Activated naive CD8-positive, alpha-beta T cell (primary cell): Measurements from ENCODE around the gene ITPKB.

Experiments
- H3K27ac Mint-ChIP-seq: one replicate; pipeline ENCODE4 v1.8.0; 2021; ENCODE audit warnings: mixed read lengths
- H3K27me3 Mint-ChIP-seq: one replicate; pipeline ENCODE4 v1.8.0; 2021; ENCODE audit warnings: mixed read lengths
- H3K36me3 Mint-ChIP-seq: one replicate; pipeline ENCODE4 v1.8.0; 2021; ENCODE audit warnings: mixed read lengths
- H3K4me1 Mint-ChIP-seq: one replicate; pipeline ENCODE4 v1.8.0; 2021; ENCODE audit warnings: low read depth, mixed read lengths
- H3K4me3 Mint-ChIP-seq: one replicate; pipeline ENCODE4 v1.8.0; 2021; ENCODE audit warnings: mild to moderate bottlenecking, mixed read lengths
- H3K9me3 Mint-ChIP-seq: one replicate; pipeline ENCODE4 v1.8.0; 2021; ENCODE audit warnings: low read depth, mixed read lengths

The ITPKB gene

DNA sequence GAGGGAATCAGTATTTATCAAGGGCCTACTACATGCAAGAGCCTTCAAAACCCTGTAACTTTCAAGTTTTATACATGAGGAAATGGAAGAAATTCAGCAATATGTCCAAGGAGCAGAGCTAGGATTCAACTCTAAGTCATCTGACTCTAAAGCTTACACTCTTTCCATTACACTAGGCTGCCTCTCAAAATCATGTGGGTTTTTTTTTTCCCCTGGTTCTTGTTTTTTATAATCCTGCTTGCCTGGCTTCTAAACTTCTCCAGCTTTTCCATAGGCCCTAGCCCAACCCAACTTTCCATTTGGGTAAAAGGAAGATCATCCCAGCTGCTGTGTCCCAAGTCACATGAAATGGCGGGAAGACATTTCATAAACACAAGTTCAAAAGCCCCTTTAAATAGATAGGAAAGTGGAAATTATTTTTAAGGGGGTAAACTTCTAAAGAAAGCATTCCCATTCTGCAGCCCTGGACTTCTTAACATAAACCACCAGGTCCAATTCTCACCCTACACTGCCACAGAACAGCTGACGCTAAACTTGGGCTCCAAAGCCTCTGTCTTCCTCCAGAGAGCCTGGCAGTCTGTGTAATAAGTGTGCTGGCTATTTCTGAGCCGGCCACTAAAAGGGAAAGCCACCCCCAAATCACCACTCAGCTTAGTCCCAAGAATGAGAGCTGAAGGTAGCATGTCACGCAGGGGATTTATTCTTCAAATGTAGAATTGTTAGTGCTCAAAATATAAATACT is 46.9 kb downstream of the ITPKB start:
- peaks cover 5% of the 10 kb centered on the region for H3K36me3 Mint-ChIP-seq
- no peaks in the 10 kb centered on the region for H3K27me3 Mint-ChIP-seq
- H3K27ac Mint-ChIP-seq = peak overlapping the region; percentile 99
- H3K4me3 Mint-ChIP-seq = peak overlapping the region; percentile 75
- H3K9me3 Mint-ChIP-seq = no peaks in the 10 kb centered on the region
- H3K4me1 Mint-ChIP-seq = peaks cover 96% of the 10 kb centered on the region

DNA sequence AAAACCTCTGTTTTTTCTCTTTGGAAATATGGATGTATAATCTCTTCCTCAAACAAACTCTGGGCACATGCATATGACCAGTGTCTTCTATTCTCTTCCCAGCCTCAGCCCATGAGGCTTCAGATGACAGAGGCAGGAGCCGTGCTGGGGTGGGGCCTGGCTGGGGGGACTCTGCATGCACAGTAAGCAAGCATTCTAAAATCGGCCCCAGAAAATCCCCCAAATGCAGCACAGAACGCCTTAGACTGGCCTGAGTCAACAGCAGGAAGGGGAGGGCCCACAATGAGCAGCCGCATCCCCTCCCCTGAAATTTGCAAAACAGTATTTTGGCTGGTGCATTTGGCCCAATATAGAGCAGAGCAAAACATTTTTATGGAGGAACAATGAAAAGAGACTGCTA is 47.8 kb downstream of the ITPKB start:
- H3K36me3 Mint-ChIP-seq = peaks cover 5% of the 10 kb centered on the region
- H3K27me3 Mint-ChIP-seq = no peaks in the 10 kb centered on the region
- peak overlapping the region; percentile 99 for H3K27ac Mint-ChIP-seq
- H3K9me3 Mint-ChIP-seq = no peaks in the 10 kb centered on the region
- peaks cover 96% of the 10 kb centered on the region for H3K4me1 Mint-ChIP-seq
- peak overlapping the region; percentile 75 for H3K4me3 Mint-ChIP-seq

DNA sequence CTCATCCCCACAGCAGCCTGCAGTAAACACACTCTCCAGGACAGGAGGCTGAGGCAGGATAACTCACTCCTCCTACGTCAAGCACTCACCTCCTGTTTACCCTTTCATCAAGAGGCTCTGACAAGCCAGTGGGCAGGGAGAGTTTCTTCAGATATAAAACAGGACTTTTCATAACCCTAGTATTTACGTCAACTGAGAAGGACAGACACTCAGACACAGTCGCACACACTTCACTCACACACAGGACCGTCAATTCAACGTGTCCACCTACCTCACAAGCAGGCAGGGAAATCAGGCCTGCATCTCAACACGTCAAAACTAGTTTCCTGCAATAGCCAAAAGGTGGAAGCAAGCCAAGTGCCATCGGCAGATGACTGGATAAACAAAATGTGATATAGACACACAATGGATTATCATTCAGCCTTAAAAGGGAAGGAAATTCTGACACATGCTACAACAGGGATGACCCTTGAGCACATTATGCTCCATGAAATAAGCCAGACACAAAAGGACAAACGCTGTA is 48.6 kb downstream of the ITPKB start:
- Mint-ChIP-seq H3K4me3 (peak overlapping the region; percentile 75), H3K36me3 (peaks cover 5% of the 10 kb centered on the region), H3K27me3 (no peaks in the 10 kb centered on the region), H3K27ac (peak overlapping the region; percentile 99), H3K9me3 (no peaks in the 10 kb centered on the region), H3K4me1 (peaks cover 96% of the 10 kb centered on the region)

DNA sequence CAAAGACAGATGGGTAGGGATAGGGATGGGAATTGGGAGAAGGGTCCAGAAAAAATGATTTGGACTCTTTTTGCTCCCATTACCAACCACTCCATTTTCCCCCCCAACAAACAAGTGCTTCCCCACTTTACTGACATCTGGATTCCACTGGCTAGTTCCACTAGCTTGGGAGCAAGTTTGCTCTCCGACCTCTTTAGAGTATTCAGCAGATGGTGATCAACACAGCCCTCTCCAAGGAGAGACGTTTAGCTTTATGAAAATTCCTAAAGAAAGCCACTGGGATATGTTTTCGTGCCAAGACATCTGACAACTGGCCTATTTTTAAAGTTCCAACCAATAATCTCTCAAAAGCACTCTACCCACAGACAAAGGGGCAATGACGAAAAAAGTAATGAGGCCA is 50.3 kb downstream of the ITPKB start:
- peaks cover 11% of the 10 kb centered on the region for H3K36me3 Mint-ChIP-seq

DNA sequence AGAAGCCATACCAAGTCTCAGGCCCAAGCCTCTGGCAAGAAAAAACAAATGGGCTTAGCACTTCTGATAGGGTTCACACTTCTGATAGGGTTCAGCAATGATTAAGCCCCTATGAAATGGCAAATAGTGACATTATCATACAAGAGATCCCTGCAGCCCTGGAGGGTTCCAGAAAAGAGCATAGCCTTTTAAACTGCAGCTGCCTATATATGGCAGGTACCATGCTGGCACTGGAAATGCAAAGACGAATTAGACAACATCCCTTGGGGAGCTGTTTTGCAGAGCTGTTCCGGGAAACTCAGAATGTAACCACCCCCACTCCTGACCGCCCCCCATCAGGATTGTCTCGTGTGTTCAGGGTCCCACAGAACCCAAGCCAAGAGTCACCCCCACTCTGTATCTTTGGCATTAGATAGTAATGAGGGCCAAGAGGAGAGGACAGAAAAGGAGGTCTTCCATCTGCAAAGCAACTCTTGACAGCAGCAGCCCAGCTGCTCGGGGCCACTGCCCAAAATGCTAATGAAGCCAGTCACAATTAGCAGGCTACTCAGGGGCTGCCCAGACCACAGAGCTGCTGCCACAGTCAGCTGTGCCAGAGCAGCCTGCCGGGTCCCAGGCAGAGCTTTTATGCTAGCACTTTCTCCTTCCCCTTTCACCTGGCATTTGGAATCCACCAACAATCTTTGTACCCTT is 50.9 kb downstream of the ITPKB start:
- peak overlapping the region; percentile 99 for H3K27ac Mint-ChIP-seq
- H3K4me1 Mint-ChIP-seq = peaks cover 100% of the 10 kb centered on the region
- H3K36me3 Mint-ChIP-seq = peaks cover 12% of the 10 kb centered on the region
- H3K4me3 Mint-ChIP-seq = peak overlapping the region; percentile 68
- no peaks in the 10 kb centered on the region for H3K9me3 Mint-ChIP-seq
- no peaks in the 10 kb centered on the region for H3K27me3 Mint-ChIP-seq

More for the DNA sequence above, 50.3 kb downstream of the ITPKB start:
- Mint-ChIP-seq H3K27ac (peak overlapping the region; percentile 99), H3K4me3 (peak overlapping the region; percentile 68), H3K4me1 (peaks cover 100% of the 10 kb centered on the region), H3K27me3 (no peaks in the 10 kb centered on the region), H3K9me3 (no peaks in the 10 kb centered on the region)

DNA sequence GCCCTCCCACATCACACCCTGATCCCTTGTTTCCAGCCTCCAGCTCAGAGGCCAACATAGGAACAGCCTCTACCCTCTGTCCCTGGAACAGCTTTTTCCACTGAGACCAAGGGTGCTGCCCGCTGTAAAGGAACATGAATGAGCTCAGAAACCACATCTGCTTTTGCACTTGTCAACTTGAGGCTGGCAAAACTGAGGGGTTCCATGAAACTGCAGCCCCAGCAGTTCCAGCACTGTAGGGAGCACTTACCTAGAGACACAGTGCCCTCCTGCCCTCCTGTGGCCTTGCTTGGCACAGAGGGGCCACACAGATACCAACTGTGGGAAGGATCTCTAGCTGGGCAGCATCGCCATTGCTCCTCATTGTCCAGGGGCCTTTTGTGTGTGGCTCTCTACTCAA is 51.7 kb downstream of the ITPKB start:
- Mint-ChIP-seq H3K4me1 (peaks cover 100% of the 10 kb centered on the region), H3K27me3 (no peaks in the 10 kb centered on the region), H3K36me3 (peaks cover 12% of the 10 kb centered on the region), H3K27ac (peak overlapping the region; percentile 99), H3K9me3 (no peaks in the 10 kb centered on the region), H3K4me3 (peak overlapping the region; percentile 64)

DNA sequence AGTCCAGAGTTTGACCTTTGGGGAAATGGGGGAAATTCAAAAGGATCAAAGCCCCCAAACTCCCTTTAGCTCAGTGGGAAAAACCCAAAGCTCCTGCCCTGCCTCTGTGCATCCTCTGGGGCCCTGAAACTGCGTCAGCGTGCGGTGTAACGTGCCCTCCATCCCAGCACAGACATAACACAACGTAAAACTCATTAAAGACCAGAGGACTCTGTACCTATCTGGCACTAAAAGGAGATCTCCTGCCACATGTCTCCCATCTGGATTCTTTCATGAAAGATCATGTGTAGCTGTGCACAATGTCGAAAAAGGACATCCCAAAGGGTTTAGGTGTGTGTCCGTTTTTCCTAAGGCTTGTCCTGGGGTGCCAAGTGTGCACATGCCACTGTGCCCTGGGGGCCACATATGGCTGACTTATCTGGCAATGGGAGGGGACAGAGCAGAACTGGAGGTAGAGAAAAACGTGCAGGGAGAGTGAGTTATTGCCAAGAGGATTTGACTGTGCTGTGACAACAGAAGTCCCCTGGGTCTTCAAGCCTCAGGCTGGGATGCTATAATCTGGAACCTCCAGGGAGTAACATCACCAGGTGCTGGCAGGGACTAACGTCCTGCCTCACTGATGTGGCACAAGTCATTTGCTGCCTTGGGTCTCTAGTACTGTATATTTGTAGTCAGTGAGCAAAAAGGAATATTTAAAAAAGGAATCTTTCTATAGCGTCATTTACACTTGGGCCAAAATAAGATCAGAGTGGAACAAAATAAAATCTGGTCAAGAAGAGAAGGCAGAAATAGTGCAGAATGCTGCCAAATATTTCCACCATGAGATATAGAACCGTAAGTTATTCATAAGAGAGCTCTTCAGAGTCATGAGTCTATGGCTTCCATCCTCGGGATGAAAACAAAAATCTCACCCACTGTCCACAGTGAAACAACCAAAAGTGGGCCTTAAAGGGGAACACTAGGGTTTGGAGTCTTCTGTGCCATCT is 52.3 kb downstream of the ITPKB start:
- peak overlapping the region; percentile 64 for H3K4me3 Mint-ChIP-seq
- H3K4me1 Mint-ChIP-seq = peaks cover 100% of the 10 kb centered on the region
- H3K27ac Mint-ChIP-seq = peak overlapping the region; percentile 99
- no peaks in the 10 kb centered on the region for H3K9me3 Mint-ChIP-seq
- H3K36me3 Mint-ChIP-seq = peaks cover 12% of the 10 kb centered on the region
- no peaks in the 10 kb centered on the region for H3K27me3 Mint-ChIP-seq

DNA sequence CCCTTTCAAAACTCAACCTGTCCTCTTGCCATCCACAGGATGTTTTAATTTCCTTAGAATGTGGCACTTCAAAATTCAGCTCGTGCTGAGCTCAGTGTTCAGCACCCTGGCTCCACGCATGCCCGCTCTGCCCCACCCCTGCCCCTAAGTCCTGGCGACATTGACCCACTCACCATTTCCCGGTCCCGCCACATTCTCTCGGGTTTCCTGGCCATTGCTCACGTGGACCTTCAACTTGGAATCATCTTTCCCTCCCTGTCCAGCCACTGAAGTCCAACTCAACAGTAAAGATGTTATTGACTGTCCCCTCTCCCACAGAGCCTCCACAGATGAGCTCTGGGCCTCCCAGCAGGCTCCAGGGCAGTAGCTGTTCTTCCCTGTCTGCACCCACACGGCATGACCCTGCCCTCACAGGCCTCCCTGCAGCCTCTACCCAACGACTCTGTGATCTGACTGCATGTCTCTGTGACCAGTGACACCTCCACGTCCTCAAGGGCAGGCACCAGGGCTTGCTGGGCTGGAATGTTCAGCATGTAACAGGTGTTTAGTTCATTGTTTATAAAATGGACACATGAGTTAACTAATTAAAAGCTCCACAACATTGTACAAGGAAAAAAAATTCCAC is 53.8 kb downstream of the ITPKB start:
- Mint-ChIP-seq H3K27me3 (no peaks in the 10 kb centered on the region), H3K4me1 (peaks cover 99% of the 10 kb centered on the region), H3K4me3 (peak overlapping the region; percentile 38), H3K9me3 (no peaks in the 10 kb centered on the region), H3K27ac (peak overlapping the region; percentile 99), H3K36me3 (peaks cover 12% of the 10 kb centered on the region)

DNA sequence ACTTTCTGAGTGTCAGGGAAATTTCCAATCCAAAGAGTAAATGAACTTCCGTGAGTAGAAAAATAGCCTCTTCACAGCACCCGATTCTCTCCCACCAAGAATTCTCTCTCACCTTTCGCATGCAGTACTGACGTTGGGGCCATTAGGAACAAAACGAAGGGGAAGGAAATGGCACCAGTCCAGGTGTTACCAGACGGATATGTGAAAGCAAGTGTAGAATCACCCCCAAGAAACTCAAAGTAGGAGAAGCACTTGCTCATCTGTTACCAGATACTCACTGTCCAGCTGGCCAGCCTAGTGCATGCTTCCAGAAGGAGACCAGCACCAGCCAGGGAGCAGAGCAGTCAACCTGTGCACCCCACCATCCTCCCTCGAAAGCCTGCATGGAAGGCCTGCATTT is 55.1 kb downstream of the ITPKB start:
- H3K4me3 Mint-ChIP-seq = peak overlapping the region; percentile 76

DNA sequence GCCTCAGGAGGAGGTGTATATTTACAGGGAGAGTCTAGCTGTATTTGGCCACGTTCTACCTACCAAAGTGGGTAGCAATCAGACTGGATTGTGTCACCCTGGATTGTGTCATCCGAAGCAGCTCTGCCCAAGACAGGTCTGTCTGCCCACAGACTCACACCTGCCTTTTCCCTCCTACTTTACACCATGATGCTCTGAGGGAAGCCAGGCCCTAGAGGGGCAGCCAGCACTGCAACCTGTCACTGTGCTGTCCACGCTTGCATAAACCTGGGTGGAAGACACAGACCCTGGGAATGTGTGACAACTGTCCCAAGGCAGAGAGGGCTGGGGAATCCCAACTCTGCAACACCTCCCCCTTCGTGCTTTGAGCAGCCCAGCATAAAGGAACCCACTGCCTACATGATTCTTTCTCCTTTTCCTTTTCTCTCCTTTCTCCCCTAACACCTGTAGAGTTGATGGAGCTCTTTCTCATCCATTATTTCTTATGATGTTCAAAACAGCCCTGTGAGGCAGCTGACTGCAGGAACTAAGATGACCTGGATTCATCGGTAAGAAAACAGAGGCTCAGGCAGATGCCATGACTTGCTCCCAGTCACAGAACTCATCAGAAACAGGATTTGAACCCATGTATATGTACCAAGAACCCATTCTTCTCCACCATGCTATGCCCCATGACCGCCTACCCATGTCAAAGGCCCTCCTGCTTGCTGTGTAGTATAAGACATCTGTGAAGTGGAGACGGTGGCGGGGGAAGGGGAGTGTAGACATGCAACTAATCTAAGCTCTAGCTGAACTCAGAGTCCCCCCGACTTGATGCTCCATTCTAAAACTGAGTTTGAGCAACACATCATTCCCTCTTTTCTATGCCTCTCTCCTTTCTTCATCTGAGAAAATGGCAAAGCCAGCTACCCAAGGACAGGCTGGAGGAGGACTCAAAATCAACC is 55.9 kb downstream of the ITPKB start:
- H3K27ac Mint-ChIP-seq = peak overlapping the region; percentile 99

More for the DNA sequence above, 55.1 kb downstream of the ITPKB start:
- Mint-ChIP-seq H3K27ac (peak overlapping the region; percentile 99), H3K36me3 (peaks cover 10% of the 10 kb centered on the region), H3K9me3 (no peaks in the 10 kb centered on the region), H3K27me3 (no peaks in the 10 kb centered on the region), H3K4me1 (peaks cover 99% of the 10 kb centered on the region)

DNA sequence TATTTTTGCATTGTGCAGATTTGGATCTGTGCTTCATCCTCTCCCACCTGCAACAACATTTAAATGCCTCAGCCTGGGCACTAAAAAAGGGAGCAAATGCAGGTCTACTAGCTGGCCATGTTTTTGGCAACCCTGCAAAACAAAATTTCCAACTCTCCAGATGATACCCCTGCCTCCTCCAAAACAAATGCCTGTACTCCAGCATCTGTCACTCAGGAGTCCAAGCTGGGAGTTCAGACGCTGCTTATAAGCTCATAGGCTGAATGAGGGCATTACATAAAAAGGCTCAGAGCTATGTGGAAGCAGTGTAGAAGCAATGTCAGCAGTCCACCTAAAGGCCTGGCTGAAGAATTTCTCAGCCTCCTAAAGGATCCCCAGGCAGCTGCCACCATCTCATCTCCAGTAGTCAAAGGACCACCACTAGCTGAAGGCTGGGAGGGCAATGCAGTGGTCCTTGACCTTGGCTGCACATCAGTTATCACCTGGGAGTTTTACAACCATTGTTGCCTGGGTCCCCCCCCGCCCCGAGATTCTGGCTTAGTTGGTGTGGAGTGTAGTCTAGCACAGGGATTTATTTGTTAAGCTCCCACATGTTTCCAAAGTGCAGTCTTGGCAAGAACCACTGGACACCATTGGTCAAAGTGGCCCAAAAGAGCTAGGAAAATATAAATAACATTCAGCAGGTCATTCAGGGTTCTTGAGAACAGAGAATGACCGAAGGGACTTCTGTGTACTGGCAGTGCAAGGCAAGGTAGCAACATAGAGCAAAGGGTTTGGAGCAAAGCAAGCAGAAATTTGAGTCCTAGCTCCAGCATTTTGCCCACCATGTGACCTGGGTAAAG is 57.2 kb downstream of the ITPKB start:
- Mint-ChIP-seq H3K36me3 (peaks cover 10% of the 10 kb centered on the region), H3K4me1 (peaks cover 99% of the 10 kb centered on the region), H3K4me3 (no peak overlapping the region), H3K27ac (peak overlapping the region; percentile 99), H3K27me3 (no peaks in the 10 kb centered on the region), H3K9me3 (no peaks in the 10 kb centered on the region)

More for the DNA sequence above, 55.9 kb downstream of the ITPKB start:
- H3K27me3 Mint-ChIP-seq = no peaks in the 10 kb centered on the region
- peaks cover 99% of the 10 kb centered on the region for H3K4me1 Mint-ChIP-seq
- H3K9me3 Mint-ChIP-seq = no peaks in the 10 kb centered on the region
- H3K36me3 Mint-ChIP-seq = peaks cover 10% of the 10 kb centered on the region
- peak overlapping the region; percentile 76 for H3K4me3 Mint-ChIP-seq

DNA sequence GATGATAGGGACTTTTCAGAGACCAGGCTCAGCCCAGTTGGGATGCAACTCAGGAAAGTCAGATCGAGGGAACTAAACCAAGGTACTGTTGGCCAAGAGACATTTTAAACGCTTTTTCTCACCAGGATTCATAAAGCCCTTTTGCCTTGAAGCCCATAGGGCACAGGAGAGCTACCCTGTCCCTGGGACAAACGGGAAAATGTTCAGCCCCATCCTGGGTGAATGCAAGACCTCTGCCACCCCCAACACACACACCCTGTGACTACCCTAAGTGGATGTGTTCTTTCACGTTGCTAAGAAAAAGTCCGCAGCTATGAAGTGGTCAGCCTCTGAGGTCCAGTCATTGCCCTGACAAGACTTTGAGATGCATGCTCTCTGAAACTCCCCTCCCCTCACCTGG is 58.4 kb downstream of the ITPKB start:
- no peaks in the 10 kb centered on the region for H3K9me3 Mint-ChIP-seq
- H3K27ac Mint-ChIP-seq = peak overlapping the region; percentile 97
- H3K27me3 Mint-ChIP-seq = no peaks in the 10 kb centered on the region
- peaks cover 99% of the 10 kb centered on the region for H3K4me1 Mint-ChIP-seq
- peaks cover 10% of the 10 kb centered on the region for H3K36me3 Mint-ChIP-seq
- H3K4me3 Mint-ChIP-seq = peak overlapping the region; percentile 86
